Jurkat, Clone E6-1 (cell line): Measurements from ENCODE around the gene COL6A2.
"Not testable (repeated sequence)": the region's sequence is repeated elsewhere in the genome, so short reads cannot be mapped to it uniquely, and the experiment has no call there.

Source experiments
- DNase-seq: peaks from one replicate; pipeline ENCODE4 v3.0.0-alpha.2; 2011; ENCODE audit warnings: low read depth, low spot score
- H3K4me3 ChIP-seq: 2 replicates; pipeline ENCODE4 v1.5.1; 2011; ENCODE audit warnings: mild to moderate bottlenecking, low read length, control low read depth, moderate library complexity

Gene COL6A2

DNA sequence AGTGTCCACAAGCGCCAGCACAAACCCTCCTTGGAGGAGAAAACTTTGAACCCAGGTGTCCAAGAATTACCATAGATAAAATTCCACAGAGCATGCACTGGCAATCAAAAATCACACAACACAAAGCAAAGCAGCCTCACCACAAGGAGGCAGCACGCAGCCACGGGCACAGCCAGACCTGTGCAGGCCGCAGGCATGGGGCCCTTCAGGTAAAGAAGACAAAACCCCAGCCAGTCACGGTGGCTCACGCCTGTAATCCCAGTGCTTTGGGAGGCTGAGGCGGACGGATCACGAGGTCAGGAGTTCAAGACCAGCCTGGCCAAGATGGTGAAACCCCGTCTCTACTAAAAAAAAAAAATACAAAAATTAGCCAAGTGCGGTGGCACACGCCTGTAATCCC, 49.5 kb downstream of the COL6A2 start:
- not testable (repeated sequence) for H3K4me3 ChIP-seq
- DNase-seq, result peak; percentile 44

DNA sequence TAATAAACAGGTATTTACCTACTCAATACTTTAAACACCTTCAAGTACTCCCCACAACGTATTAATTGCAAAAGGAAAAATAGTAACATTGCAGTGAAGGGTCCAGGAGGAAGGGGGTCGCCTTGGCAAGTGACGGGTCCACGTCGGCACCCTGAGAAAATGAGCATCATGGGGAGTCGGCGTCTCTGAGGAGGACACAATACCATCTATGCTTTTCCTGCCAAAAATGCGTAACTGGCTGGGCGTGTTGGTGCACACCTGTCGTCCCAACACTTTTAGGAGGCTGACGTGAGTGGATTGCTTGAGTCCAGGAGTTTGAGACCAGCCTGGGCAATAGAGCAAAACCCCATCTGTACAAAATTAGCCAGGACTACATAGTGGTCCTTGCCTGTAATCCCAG, 50.2 kb downstream of the COL6A2 start:
- DNase-seq, result no peak
- no peak overlapping the region for H3K4me3 ChIP-seq

DNA sequence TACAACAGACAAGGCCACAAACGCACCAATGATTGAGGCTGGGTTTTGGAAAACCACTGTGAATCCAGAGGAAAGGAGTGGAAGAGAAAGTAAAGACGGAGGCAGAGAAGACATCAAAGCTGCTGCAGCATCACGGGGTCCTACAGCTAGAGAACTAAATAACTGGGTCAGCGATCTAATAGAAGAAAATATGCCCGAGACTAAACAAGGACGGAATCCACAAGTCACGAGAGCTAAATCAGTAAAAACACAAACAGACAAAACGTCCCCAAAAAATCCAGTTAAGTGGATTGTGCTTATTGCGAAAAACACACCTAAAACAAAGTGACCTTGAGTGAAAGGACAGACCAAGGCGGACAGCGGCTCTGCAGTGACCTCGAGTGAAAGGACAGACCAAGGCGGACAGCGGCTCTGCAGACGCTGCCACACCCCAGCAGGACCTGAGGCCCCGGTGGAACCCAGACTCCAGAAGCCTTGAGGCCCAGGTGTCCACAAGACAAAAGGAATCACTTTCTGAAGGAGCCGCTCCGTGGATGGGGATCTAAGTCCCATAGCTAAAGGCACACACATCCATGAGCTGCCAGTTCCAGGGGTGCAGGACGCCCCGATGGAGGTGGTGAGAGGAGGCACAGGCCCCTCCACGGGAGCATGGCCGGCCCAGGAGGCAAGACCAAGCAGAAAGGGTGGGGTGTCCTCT, 51.4 kb downstream of the COL6A2 start:
- no peak for DNase-seq
- no peak overlapping the region for H3K4me3 ChIP-seq

DNA sequence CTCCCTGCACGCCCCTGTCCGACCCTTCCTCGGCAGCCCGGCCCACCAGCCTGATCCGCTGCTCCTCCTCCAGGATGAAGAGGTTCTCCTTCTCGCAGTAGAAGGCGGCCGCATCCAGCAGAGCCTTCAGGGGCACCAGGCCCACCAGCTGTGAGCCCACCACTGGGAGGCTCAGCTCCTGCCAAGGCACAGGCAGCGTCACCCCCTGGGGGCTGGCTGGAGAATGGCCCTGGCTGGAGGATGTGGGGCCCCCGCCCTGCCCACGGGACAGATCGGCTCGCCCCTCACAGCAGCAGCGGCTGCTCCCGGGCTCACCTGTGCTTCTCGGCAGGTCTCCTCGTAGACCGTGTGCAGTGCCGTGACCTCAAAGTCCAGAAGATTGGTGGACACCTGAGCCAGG, 52.2 kb downstream of the COL6A2 start:
- DNase-seq, result no peak
- no peak overlapping the region for H3K4me3 ChIP-seq

DNA sequence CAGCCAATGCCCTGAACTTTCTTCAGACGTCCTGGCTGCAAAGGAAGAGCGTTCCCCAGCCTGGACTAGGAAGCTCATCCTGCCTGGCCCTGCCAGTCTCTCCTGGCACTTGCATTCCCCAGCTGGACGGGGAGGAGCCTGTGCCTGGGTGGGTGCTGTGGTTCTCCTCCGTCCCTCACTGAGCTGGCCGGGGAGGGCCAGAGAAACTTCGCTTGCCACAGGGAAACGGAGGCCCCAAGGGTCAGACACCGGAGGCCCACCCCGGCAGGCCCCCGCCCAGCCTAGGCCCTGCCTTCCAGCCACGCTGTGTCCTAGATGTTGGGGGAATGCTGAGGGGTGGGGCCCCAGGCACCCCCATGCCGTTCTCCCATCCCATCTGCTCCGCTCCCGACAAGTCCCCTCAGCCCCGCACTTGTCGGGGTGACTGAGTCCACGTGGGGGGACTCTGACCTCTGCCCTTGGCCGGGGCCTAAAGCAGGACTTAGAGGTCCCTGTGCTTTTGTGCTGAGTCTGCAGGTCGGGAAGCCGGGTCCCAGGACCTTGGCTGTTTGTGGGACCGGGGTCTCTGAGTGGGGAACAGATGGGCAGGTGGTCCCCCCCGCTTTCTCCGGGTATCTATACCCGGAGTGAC, 52.7 kb downstream of the COL6A2 start:
- DNase-seq, result no peak
- no peak overlapping the region for H3K4me3 ChIP-seq

DNA sequence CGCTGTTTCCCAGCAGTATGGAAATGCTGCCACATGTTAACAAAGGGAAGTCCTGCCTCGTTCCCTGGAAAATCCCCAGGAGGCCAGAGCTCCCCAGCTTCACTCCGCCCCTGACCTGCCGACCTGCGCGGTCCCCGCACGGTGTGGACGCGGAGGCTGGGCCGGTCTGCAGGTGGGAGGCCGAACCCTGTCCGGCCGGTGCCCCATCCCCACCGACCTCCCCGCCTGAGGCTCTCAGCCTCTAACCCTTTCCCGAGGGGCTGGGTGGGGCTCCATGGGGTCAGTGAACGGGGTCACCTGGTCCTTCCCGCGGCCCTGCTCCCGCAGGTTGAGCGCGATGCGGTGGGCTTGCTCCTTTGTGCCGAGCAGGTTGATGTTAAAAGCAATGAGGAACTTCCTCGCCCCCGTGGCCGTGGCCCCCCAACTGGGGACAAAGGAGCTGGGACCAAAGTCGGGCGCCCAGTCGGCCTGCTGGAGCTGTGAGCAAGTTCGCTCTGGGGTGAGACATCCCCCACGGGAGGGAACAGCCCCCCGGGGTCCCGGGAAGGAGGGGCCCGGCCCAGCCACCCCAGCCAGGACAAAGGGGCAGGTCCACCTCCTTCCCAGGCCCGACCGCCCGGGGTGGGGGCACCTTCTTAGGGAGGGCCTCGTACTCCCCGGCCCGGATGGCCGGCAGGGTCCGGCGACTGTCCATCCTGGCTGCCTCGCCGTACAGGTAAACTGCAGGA, 53.5 kb downstream of the COL6A2 start:
- DNase-seq, result no peak
- no peak overlapping the region for H3K4me3 ChIP-seq

DNA sequence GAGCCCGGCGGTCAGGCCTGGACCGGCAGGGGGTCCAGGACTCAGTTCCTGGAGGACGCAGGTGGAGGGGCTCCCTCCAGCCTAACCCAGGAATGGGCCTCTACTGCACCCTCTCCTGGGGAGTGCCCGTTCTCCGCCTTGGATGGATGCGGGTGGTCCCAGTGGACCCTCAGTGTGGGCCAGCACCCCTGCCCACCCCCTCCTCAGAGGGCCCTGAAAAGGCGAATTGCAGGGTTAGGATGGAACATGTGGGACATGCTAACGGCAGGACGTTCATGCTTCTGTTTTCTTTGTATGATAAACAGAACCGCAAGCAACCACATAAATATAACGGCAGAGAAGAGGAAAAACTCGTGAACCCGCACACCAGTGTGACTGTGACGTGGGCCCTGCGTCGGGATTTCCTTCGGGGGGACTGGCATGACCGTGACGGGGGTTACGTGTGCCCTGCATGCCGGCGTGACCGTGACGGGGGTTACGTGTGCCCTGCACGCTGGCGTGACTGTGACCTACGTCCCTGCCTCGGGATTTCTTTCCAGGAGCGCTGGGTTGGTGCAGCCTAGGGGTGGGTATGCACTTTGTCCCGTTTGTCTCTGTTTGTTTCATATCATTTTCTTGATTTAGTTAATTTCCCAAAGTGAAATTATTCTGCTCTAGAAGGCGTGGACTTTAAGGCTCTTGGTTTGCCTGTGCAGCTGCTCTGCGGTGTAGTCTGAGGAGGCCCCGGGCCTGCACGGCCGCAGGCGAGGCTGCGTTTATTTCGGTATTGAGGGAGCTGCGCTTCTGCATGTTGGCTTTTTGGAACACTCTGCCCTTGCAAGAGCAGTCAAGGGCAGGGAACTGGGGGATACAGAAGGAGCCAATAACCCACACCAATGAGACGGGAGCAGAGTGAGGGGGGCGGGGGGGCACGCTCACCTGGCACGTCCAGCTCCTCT, 54.3 kb downstream of the COL6A2 start:
- DNase-seq, result no peak
- no peak overlapping the region for H3K4me3 ChIP-seq

DNA sequence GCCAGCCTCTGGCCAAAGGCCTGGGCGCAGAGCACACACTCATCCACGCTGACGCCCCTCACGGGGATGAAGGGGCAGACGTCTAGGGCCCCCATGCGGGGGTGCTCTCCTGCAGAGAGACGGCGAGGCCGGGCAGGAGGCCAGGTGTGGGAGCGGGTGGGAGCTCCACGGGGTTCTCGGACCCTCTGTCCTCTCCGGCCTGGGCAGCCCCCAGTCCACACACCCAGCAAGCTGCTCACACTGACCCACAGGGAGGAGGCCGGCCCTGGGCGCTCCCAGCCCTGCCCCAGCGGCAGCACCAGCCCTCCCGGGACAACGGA, 55.0 kb downstream of the COL6A2 start:
- no peak overlapping the region for H3K4me3 ChIP-seq
- no peak for DNase-seq

DNA sequence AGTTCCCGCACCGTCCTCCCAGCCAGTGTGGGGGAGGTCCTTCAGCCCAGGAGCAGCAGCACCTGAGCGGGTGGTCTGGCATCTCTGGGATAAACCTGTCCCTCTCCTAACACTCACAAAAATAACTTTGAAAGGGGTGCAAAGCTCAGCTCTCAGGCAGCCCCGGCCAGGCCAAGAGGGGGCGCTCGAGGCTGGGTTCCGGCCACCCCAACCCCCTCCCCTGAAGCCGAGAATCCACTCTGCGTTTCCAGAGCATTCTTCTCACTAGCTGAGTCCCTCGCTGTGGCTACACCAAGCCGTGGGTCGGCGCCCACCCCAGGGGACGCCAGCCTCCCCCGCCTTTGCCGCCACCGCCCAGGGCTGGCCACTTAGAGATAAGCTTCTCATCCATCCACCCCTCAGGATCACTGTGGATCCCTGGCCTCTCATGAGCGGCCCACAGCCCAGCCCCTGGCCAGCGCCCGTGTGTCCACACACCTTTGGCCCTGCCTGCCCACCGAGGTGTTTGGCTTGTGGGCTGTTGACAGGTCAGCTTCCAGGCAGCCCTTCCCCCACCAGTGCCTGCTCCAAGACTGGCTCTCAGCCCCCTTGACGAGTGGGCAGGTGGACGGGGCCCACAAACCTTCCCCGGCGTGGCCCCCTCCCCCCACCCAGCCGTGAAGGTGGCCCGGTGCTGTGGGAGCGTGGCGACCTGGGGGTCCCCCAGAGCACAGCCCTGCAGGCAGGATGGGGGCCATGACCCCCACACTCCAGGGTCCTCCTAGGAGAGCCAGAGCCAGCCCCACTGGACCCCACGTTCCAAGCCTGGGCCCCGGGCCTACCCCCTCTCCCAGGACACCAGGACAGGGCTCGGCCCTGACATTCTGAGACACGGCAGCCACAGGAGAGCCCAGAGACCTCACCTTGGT, 55.6 kb downstream of the COL6A2 start:
- no peak for DNase-seq
- no peak overlapping the region for H3K4me3 ChIP-seq

DNA sequence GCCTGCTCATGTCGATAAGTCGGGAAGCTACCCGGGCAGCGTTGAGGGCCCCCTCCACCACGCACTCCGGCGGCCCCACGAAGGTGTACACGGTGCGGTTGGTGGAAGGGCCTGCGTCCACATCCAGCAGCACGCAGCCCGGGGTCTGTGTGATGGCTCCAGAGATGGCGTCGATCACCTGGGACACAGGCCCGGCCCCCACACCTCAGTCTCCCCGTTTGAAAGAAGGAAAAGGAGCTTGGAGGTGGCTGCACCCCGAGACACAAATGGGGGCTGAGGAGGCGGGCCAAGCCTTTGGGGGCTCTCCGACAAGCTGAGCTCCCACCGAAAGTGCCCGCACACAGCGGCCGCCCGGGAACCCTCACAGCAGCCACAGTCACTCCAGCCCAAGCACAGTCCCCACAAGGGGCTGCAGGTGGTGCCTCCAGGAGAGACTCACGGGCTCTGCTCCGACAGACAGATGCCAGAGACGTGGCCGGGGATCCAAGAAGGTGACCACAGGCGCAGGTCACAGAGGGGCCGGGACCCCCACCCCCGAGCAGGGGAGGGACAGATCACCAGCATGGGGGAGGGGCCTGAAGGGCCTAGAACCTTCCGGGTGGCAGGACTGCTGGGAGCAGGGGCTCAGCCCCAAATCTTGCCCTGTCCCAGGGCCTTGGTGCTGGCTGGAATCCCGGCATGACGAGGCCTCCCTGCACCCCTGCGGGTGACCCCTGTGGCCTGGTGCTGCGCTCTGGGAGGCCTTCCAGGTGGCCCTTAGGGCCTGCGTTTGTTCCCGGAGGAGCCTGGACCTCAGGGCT, 56.4 kb downstream of the COL6A2 start:
- no peak for DNase-seq
- no peak overlapping the region for H3K4me3 ChIP-seq

DNA sequence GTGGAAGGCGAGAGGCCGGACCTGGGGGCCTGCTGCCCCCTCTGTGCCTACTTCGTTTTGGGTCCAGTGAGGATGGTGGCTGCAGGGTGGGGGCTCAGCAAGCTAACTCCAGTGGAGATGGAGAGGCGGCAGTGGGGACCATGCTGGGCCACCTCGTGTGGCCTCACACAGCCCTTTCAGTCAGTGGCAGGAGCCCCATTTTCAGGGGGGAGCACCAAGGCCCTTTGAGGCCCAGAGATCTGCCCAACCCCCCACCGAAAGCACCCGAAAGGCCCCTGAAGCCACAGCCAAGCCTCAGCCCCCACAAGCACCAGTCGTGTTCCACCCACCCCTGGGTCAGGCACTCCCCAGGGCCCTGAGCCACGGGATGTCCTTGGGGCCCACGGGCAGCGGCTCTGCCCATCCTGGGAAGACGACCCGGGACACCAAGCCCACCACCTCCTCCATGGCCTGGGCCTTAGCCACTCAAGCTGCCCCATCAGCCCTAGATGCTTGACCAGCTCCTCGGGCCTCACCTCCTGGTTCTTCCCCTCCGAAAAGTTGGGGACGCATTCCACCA, 57.1 kb downstream of the COL6A2 start:
- no peak for DNase-seq
- no peak overlapping the region for H3K4me3 ChIP-seq

DNA sequence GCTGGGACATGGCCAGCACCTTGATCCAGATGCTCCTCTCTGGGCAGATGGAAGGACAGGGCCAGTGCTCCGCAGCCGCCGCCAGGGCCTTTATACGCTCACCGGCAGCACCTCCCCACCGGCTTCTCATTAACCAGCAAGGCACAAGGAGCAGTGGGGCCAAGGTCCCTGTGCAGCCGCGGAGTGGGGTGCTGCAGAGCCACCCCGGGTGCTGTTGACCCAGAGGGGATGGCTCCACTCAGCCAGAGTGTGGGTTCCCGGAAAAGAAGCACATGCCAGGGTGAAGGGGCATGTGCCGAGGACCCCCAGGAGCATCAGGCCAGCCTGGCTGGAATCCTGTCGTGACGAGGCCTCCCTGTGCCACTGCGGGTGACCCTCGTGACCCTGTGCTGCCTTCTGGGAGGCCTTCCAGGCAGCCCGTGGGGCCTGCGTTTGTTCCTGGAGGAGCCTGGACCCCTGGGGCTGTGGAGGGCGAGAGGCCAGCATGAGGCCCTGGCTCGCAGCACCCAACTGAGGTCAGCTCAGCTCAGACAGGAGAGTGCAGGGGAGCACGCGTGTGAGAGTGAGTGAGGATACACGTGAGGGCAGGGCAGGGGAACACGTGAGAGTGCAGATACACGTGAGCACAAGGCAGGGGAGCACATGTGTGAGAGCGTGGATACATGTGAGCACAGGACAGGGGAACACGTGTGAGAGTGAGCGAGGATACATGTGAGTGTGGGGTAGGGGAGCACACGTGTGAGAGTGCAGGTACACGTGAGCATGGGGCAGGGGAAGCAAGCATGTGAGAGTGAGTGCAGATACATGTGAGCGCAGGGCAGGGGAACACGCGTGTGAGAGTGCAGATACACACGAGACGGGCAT, 57.8 kb downstream of the COL6A2 start, which contains the start of gene FTCD:
Gene FTCD, minus strand, starts transcription at position 66 of the 864 bp plus-strand sequence. Its CDS starts 56 bp downstream, at position 10.
- no peak within 1 kb of the TSS for H3K4me3 ChIP-seq

DNA sequence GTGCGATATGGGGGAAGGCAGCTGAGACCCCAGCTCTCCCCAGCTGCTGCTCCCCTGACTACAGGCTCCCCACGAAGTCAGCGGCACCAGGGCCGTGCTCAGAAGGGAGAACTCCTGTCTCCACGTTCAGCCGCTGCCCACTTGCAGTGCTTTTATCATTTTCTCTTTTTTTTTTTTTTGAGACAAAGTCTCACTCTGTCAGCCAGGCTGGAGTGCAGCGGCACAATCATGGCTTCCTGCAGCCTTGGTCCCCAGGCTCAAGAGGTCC, 58.4 kb downstream of the COL6A2 start:
- DNase-seq, result no peak
- no peak overlapping the region for H3K4me3 ChIP-seq

More for the DNA sequence above, 57.8 kb downstream of the COL6A2 start, which contains the start of gene FTCD:
- DNase-seq, result no peak

DNA sequence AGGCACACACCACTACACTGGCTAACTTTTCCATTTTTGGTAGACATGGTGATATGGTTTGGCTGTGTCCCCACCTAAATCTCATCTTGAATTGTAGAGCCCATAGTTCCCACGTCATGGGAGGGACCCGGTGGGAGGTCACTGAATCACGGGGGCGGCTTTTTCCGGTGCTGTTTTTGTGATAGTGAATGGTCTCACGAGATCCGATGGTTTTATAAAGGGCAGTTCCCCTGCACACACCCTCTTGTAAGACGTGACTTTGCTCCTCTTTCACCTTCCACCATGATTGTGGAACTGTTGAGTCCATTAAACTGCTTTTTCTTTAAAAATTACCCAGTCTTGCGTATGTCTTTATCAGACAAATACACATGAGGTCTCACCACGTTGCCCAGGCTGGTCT, 58.8 kb downstream of the COL6A2 start:
- H3K4me3 ChIP-seq, result no peak overlapping the region
- no peak for DNase-seq

DNA sequence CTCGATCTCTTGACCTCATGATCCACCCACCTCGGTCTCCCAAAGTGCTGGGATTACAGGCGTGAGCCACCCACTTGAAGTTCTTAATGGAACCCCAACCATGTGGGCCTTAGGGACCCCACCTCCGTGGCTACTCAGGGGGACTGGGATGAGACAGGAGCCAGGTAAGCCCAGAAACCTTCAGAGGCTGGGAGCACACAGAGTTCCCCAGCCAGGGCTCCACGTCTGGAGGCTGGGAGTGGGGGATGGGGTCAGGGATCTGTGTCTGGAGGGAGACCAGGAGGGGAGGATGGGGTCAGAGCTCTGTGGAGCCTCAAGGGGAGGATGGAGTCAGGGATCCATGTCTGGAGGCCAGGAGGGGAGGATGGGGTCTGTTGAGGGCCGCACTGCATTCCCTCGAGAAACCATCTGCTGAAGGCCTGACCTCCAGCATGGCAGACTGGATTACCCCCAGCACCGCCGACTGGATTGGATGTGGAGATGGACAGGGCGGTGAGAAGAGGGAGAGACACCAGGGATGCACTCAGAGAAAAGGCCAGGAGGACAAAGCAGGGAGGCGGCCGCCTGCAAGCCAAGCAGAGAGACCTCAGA, 59.6 kb downstream of the COL6A2 start:
- no peak for DNase-seq
- H3K4me3 ChIP-seq, result no peak overlapping the region

DNA sequence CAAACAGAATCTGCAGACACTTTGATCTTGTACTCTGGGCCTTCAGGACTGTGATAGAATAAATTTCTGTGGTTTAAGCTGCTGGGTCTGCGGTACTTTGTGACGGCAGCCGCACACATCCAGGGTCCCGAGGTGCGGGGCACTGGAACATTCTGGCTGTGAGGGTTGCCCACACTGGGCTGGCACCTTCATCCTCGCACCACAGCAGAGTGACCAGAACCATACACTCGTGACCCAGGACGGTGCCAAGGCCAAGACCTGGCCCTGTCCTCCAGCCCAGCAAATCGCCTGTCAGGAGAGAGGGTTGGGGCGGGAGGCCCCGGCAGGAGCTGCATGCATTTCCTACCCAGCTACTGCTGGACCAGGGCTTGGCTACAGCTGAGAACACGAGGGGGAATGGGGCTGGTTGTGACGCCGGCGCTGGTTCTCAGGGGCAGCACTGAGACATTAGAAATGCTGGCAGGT, 60.1 kb downstream of the COL6A2 start:
- DNase-seq, result no peak
- no peak overlapping the region for H3K4me3 ChIP-seq
